SH-SY5Y (cell line): ENCODE data around the gene B3GNT5.

Experiments
- GATA2 ChIP-seq: IDR thresholded peaks from 2 replicates; pipeline ENCODE4 v1.6.1; 2011; ENCODE audit warnings: mild to moderate bottlenecking, low read depth, low read length
- GATA3 ChIP-seq: IDR thresholded peaks from 2 replicates; pipeline ENCODE4 v1.6.1; 2011; ENCODE audit warnings: low read depth, mild to moderate bottlenecking, low read length, moderate library complexity

DNA sequence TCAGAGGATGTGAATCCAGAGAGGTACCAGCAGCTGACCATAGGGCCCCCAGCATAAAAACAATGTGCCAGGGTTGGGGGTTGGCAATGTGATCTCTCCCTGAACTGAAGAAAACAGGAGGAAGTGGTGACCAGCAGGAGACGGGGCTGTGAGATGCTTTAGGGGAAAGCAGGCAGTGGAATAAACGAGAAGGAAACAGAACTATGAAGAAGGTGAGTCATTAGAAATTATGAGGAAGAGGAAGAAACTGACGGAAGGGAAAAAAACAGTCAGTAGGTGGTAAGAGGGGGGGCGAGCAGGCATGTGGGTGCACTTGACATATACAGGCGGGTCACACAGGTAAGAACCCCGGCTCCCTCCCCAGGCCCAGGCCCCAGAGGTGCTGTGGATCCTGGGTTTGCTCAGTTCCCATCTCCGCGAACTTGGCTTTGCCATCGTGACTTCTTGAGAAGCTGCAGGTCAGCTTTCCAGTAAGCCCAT lies 42.2 kb upstream of the B3GNT5 start:
- TF ChIP-seq GATA2 (no peak), GATA3 (no peak)
